Measurements from ENCODE around the gene TCTA.

GRCh38 chr3:49399461-49399860 is 12.8 kb upstream of the TCTA start:
- TF ChIP-seq, protein P1, sequence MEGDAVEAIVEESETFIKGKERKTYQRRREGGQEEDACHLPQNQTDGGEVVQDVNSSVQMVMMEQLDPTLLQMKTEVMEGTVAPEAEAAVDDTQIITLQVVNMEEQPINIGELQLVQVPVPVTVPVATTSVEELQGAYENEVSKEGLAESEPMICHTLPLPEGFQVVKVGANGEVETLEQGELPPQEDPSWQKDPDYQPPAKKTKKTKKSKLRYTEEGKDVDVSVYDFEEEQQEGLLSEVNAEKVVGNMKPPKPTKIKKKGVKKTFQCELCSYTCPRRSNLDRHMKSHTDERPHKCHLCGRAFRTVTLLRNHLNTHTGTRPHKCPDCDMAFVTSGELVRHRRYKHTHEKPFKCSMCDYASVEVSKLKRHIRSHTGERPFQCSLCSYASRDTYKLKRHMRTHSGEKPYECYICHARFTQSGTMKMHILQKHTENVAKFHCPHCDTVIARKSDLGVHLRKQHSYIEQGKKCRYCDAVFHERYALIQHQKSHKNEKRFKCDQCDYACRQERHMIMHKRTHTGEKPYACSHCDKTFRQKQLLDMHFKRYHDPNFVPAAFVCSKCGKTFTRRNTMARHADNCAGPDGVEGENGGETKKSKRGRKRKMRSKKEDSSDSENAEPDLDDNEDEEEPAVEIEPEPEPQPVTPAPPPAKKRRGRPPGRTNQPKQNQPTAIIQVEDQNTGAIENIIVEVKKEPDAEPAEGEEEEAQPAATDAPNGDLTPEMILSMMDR (conservative IDR thresholded peaks at IDR 0.05; ENCODE audit: low read depth, low read length), result no peak
- no peak for TF ChIP-seq EZH2 (IDR thresholded peaks at IDR 0.05; ENCODE audit: borderline replicate concordance, low read depth, low read length, poor library complexity, severe bottlenecking)
